ENCODE data around the gene LHFPL5. TPM values are rescaled to one million over a fixed set of nuclear protein-coding genes. Genes with fewer than 3 reads are reported as not detected.

LHFPL5 gene
- polyA plus RNA-seq, 1 donor (not counting 4 experiments of a cell fraction or from before 2014, with no cell fraction given), result not detected

GRCh38 chr6:35824552-35825192 is 19.5 kb downstream of the LHFPL5 start:
- no peak overlapping the region for H3K9ac ChIP-seq (ENCODE audit: control insufficient read depth, extremely low read depth, insufficient read depth, low read length)
- no peak overlapping the region for H3K4me3 ChIP-seq (ENCODE audit: control insufficient read depth in 2 of 3, extremely low read depth in 1 of 3, insufficient read depth in 2 of 3, low read depth in 1 of 3, low read length in 3 of 3)
- H3K4me2 ChIP-seq (ENCODE audit: control insufficient read depth, extremely low read depth, insufficient read depth, low read depth, low read length), result no peak overlapping the region
- H3K27ac ChIP-seq (ENCODE audit: control insufficient read depth, insufficient read depth, low read length), result no peak overlapping the region
- no peak for TF ChIP-seq CTCF (optimal IDR thresholded peaks at IDR 0.05 in 1 of 3, IDR thresholded peaks at IDR 0.05 in 1 of 3, conservative IDR thresholded peaks at IDR 0.05 in 1 of 3; ENCODE audit: extremely low read depth in 1 of 3, insufficient read depth in 2 of 3, low read length in 3 of 3)
- TF ChIP-seq EZH2 (IDR thresholded peaks at IDR 0.05; ENCODE audit: low read length), result no peak
- no peaks in the 10 kb centered on the region for H3K4me1 ChIP-seq (ENCODE audit: control insufficient read depth, extremely low read depth, insufficient read depth, low read length)
- no peak overlapping the region for H2AFZ ChIP-seq (ENCODE audit: control insufficient read depth, low read length)
- H3K9me3 ChIP-seq (ENCODE audit: control insufficient read depth, low read depth, low read length), result no peaks in the 10 kb centered on the region
- no peaks in the 10 kb centered on the region for H3K9me1 ChIP-seq (ENCODE audit: control insufficient read depth, extremely low read depth, insufficient read depth, low read length)
- no peak for DNase-seq (ENCODE audit: low read depth, low spot score)
- dilution Hi-C loops (cut with MboI; ENCODE audit: extremely low pct_ligation_motif_present, low sequenced_read_pairs), result no loop called here
- H4K20me1 ChIP-seq (ENCODE audit: control insufficient read depth, extremely low read depth, insufficient read depth, low read length), result no peaks in the 10 kb centered on the region
- no peaks in the 10 kb centered on the region for H3K79me2 ChIP-seq (ENCODE audit: control insufficient read depth, insufficient read depth, low read length)
- no peaks in the 10 kb centered on the region for H3K36me3 ChIP-seq (ENCODE audit: control insufficient read depth in 2 of 2, extremely low read depth in 1 of 2, insufficient read depth in 2 of 2, low read length in 2 of 2)
- no peaks in the 10 kb centered on the region for H3K27me3 ChIP-seq (ENCODE audit: control insufficient read depth, extremely low read depth, insufficient read depth, low read length)
- FAIRE-seq, result no peak

- H3K4me2 ChIP-seq (ENCODE audit: control insufficient read depth, extremely low read depth, insufficient read depth, low read depth, low read length), result no peak overlapping the region
- H3K79me2 ChIP-seq (ENCODE audit: control insufficient read depth, insufficient read depth, low read length), result no peaks in the 10 kb centered on the region
- no peak overlapping the region for H3K9ac ChIP-seq (ENCODE audit: control insufficient read depth, extremely low read depth, insufficient read depth, low read length)
- FAIRE-seq (no peak), DNase-seq (ENCODE audit: low read depth, low spot score) (no peak)
- no peaks in the 10 kb centered on the region for H4K20me1 ChIP-seq (ENCODE audit: control insufficient read depth, extremely low read depth, insufficient read depth, low read length)
- peaks cover 1 to 3% of the 10 kb centered on the region in 2 experiments for H3K36me3 ChIP-seq (ENCODE audit: control insufficient read depth in 2 of 2, extremely low read depth in 1 of 2, insufficient read depth in 2 of 2, low read length in 2 of 2)
- no peaks in the 10 kb centered on the region for H3K9me3 ChIP-seq (ENCODE audit: control insufficient read depth, low read depth, low read length)
- H2AFZ ChIP-seq (ENCODE audit: control insufficient read depth, low read length), result no peak overlapping the region
- no peaks in the 10 kb centered on the region for H3K9me1 ChIP-seq (ENCODE audit: control insufficient read depth, extremely low read depth, insufficient read depth, low read length)
- H3K4me1 ChIP-seq (ENCODE audit: control insufficient read depth, extremely low read depth, insufficient read depth, low read length), result no peaks in the 10 kb centered on the region
- H3K27me3 ChIP-seq (ENCODE audit: control insufficient read depth, extremely low read depth, insufficient read depth, low read length), result no peaks in the 10 kb centered on the region
- dilution Hi-C loops (cut with MboI; ENCODE audit: extremely low pct_ligation_motif_present, low sequenced_read_pairs), result no loop called here
- no peak for TF ChIP-seq CTCF (optimal IDR thresholded peaks at IDR 0.05 in 1 of 3, IDR thresholded peaks at IDR 0.05 in 1 of 3, conservative IDR thresholded peaks at IDR 0.05 in 1 of 3; ENCODE audit: extremely low read depth in 1 of 3, insufficient read depth in 2 of 3, low read length in 3 of 3)
- no peak for TF ChIP-seq EZH2 (IDR thresholded peaks at IDR 0.05; ENCODE audit: low read length)
- no peak overlapping the region for H3K4me3 ChIP-seq (ENCODE audit: control insufficient read depth in 2 of 3, extremely low read depth in 1 of 3, insufficient read depth in 2 of 3, low read depth in 1 of 3, low read length in 3 of 3)
- H3K27ac ChIP-seq (ENCODE audit: control insufficient read depth, insufficient read depth, low read length), result no peak overlapping the region
Measured at GRCh38 chr6:35829306-35829705, 24.2 kb downstream of the LHFPL5 start.

Data from keratinocyte (primary cell).